Esophagus squamous epithelium (tissue), 4 donors: Measurements from ENCODE around the gene TCP11L2.

ENCODE experiments used
- POLR2A ChIP-seq, 4 donors: fragments of 450-650 bp; IDR thresholded peaks; one replicate each; pipeline ENCODE4 v1.6.1; 2017; ENCODE audit warnings: antibody characterized with exemption in 4 of 4, mild to moderate bottlenecking in 4 of 4, moderate library complexity in 3 of 4
- TF ChIP-seq, protein P1 (sequence below), 6 experiments: fragments of 450-650 bp in 4 of 6; fragments of 200-600 bp in 2 of 6; sonication (generic) in 2 of 6; IDR thresholded peaks; one replicate each; pipeline ENCODE4 v1.5.1; 2016 to 2019; ENCODE audit warnings: antibody characterized with exemption in 6 of 6, mild to moderate bottlenecking in 4 of 6, moderate library complexity in 4 of 6

DNA sequence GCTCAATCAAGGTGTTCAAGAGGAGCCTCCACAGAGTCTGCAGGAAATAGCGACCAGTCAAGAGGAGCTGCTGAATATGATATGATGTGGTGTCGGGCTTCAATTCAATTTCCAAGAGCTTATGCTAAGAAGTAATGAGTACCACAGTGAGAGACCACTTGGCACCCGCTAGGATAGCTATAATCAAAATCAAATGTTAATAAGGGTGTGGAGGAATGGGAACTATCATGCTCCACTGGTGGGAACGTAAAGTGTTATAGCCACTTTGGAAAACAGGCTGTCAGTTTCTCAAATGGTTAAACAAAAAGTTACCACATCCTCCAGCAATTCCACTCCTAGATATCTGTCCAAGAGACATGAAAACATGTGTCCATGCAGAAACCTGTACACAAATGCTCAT is 61.7 kb downstream of the TCP11L2 start:
- TF ChIP-seq, protein P1, sequence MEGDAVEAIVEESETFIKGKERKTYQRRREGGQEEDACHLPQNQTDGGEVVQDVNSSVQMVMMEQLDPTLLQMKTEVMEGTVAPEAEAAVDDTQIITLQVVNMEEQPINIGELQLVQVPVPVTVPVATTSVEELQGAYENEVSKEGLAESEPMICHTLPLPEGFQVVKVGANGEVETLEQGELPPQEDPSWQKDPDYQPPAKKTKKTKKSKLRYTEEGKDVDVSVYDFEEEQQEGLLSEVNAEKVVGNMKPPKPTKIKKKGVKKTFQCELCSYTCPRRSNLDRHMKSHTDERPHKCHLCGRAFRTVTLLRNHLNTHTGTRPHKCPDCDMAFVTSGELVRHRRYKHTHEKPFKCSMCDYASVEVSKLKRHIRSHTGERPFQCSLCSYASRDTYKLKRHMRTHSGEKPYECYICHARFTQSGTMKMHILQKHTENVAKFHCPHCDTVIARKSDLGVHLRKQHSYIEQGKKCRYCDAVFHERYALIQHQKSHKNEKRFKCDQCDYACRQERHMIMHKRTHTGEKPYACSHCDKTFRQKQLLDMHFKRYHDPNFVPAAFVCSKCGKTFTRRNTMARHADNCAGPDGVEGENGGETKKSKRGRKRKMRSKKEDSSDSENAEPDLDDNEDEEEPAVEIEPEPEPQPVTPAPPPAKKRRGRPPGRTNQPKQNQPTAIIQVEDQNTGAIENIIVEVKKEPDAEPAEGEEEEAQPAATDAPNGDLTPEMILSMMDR (IDR thresholded peaks at IDR 0.05) = no peak
- TF ChIP-seq POLR2A (IDR thresholded peaks at IDR 0.05) = no peak
